HepG2 (cell line): ENCODE measurements around the gene DCLRE1B. TPM values are rescaled to one million over a fixed set of nuclear protein-coding genes. Genes with fewer than 3 reads are reported as not detected.
A peak's percentile ranks its signal among the peaks of the same experiment; 100 is the strongest.

Experiments
- ATAC-seq: fragments of 200-7000 bp; cut with Tn5 transposase; 3 replicates; pipeline ENCODE4 v1.9.1; 2020; ENCODE audit warnings: mild to moderate bottlenecking, moderate library complexity
- BruUV-seq: library from RNA; stranded (reverse); fragments of 400-500 nt; replicated peaks from 2 replicates; lab custom pipeline; 2021; lab: Mats Ljungman, UMichigan
- CTCF ChIA-PET: fragments of 300-600 bp; formaldehyde crosslinking; extraction: SDS; loops from one replicate; lab custom pipeline; 2021; ENCODE audit warnings: low total read pairs, inconsistent platforms, low intra/inter-chr PET ratio; lab: Yijun Ruan, JAX
- POLR2A ChIA-PET: fragments of 350-600 bp; sonication (Branson Sonifier 250); formaldehyde crosslinking; loops from one replicate; lab custom pipeline; 2020; ENCODE audit warnings: antibody characterized with exemption, inconsistent platforms; lab: Yijun Ruan, JAX
- DNase-seq: peaks from one replicate; pipeline ENCODE4 v3.0.0-alpha.2; 2015; ENCODE audit warnings: low spot score
- FAIRE-seq: peaks from 3 replicates; lab custom pipeline; 2011; peaks lifted over from hg19 to GRCh38; lab: Jason Lieb, UNC
- H2AFZ ChIP-seq: one replicate; pipeline ENCODE4 v1.6.1; 2011; ENCODE audit warnings: low read length, inconsistent platforms
- H3K27ac ChIP-seq: fragments of 300-600 bp; 3 replicates; pipeline ENCODE4 v1.8.0; 2011; ENCODE audit warnings: mixed run types, mild to moderate bottlenecking, mixed read lengths, low read length, inconsistent platforms; ENCODE audit not compliant: insufficient read depth; ENCODE audit errors: extremely low read length
- H3K27me3 ChIP-seq, 2 experiments: fragments of 200-600 bp in 1 of 2; 2 replicates in 1 of 2; 3 replicates in 1 of 2; pipeline versions ENCODE4 v1.6.0 to v1.8.0; 2011; ENCODE audit warnings: low read length in 2 of 2, mild to moderate bottlenecking in 2 of 2, moderate library complexity in 2 of 2, inconsistent platforms in 1 of 2; ENCODE audit not compliant: insufficient read depth in 2 of 2, control insufficient read depth in 1 of 2
- H3K36me3 ChIP-seq, 2 experiments: fragments of 200-600 bp in 1 of 2; replicated peaks in 1 of 2; 2 replicates in 1 of 2; 3 replicates in 1 of 2; pipeline versions ENCODE4 v1.5.1 to v1.8.0; 2011; ENCODE audit warnings: low read length in 2 of 2, inconsistent platforms in 1 of 2; ENCODE audit not compliant: insufficient read depth in 2 of 2, control insufficient read depth in 1 of 2
- H3K4me1 ChIP-seq: 2 replicates; pipeline ENCODE4 v1.5.1; 2012; ENCODE audit warnings: low read length, inconsistent platforms; ENCODE audit not compliant: insufficient read depth
- H3K4me2 ChIP-seq: 2 replicates; pipeline ENCODE4 v1.6.0; 2011; ENCODE audit warnings: low read depth, low read length, inconsistent platforms
- H3K4me3 ChIP-seq, 3 experiments: fragments of 200-600 bp in 1 of 3; sonication (generic), shearing (Covaris generic) in 1 of 3; replicated peaks in 1 of 3; 2 replicates each; pipeline ENCODE4 v1.5.1; 2011 to 2016; ENCODE audit warnings: low read length in 3 of 3, inconsistent platforms in 2 of 3, low read depth in 2 of 3, mild to moderate bottlenecking in 2 of 3, control low read depth in 1 of 3, mixed read lengths in 1 of 3; ENCODE audit not compliant: insufficient read depth in 1 of 3
- H3K79me2 ChIP-seq: one replicate; pipeline ENCODE4 v1.6.1; 2011; ENCODE audit warnings: low read length, inconsistent platforms; ENCODE audit not compliant: insufficient read depth
- H3K9ac ChIP-seq: 2 replicates; pipeline ENCODE4 v1.6.0; 2011; ENCODE audit warnings: mild to moderate bottlenecking, low read depth, low read length, inconsistent platforms; ENCODE audit not compliant: insufficient read depth
- H3K9me3 ChIP-seq: 2 replicates; pipeline ENCODE4 v1.5.1; 2012; ENCODE audit warnings: mild to moderate bottlenecking, low read length
- H4K20me1 ChIP-seq: 2 replicates; pipeline ENCODE4 v1.6.0; 2011; ENCODE audit warnings: inconsistent platforms, mild to moderate bottlenecking, low read length, moderate library complexity; ENCODE audit not compliant: insufficient read depth
- CEBPB ChIP-seq: IDR thresholded peaks from 2 replicates; pipeline ENCODE4 v1.6.1; 2011; ENCODE audit warnings: low read depth, low read length, improper control_type of control experiment, borderline replicate concordance
- CENPBD1 ChIP-seq: sonication (generic); formaldehyde crosslinking; IDR thresholded peaks from 2 replicates; pipeline ENCODE4 v1.8.0; 2022; ENCODE audit warnings: missing genetic modification reagents, low read depth, mild to moderate bottlenecking, borderline replicate concordance
- HES4 ChIP-seq: sonication (generic); formaldehyde crosslinking; IDR thresholded peaks from 2 replicates; pipeline ENCODE4 v1.9.0; 2021; ENCODE audit warnings: mild to moderate bottlenecking, missing genetic modification reagents, borderline replicate concordance
- KLF11 ChIP-seq: IDR thresholded peaks from 2 replicates; pipeline ENCODE4 v1.6.1; 2016; ENCODE audit warnings: missing compliant biosample characterization
- SRY ChIP-seq: sonication (generic); formaldehyde crosslinking; IDR thresholded peaks from 2 replicates; pipeline ENCODE4 v1.8.0; 2022; ENCODE audit warnings: mild to moderate bottlenecking, missing genetic modification reagents
- ZSCAN29 ChIP-seq: sonication (generic); formaldehyde crosslinking; conservative IDR thresholded peaks from 2 replicates; pipeline ENCODE4 v1.4.0; 2020; ENCODE audit warnings: mild to moderate bottlenecking, missing genetic modification reagents
- whole genome bisulfite sequencing: methylation state at CpG from one replicate; pipeline ENCODE4 v1.1.6; 2017; ENCODE audit warnings: low lambda C conversion rate; 5-methylcytosine and 5-hydroxymethylcytosine counted together
- in situ Hi-C: cut with HindIII; loops from 2 replicates; pipeline ENCODE4 v1.10.0; 2017; ENCODE audit warnings: low pct_unique_long_range_greater_than_20kb; ENCODE audit not compliant: extremely low pct_ligation_motif_present
- intact Hi-C: fragments of 100-400 bp; cut with micrococcal nuclease; formaldehyde crosslinking; loops from one replicate; pipeline ENCODE4 v1.10.0; 2022; ENCODE audit not compliant: unreplicated experiment
- polyA plus RNA-seq, 8 experiments: library from polyadenylated mRNA; depleted of rRNA in 3 of 8; stranded (reverse) in 7 of 8; unstranded in 1 of 8; fragments of >200 nt; fragmentation: Illumina TruSeq in 4 of 8; extraction: Trizol in 4 of 8; gene quantifications; 2 replicates each; pipeline versions ENCODE4 v1.2.1 to v1.2.3, GENCODE V29; 2011 to 2016; ENCODE audit warnings: low read depth in 4 of 8, missing spikeins in 1 of 8, mixed read lengths in 1 of 8; ENCODE audit not compliant: insufficient read depth in 1 of 8
- total RNA-seq, 5 experiments: library from RNA; depleted of rRNA; stranded (reverse); fragments of >200 nt; fragmentation: Illumina TruSeq; extraction: Trizol; gene quantifications; 2 replicates each; pipeline ENCODE4 v1.2.3, GENCODE V29; 2016; ENCODE audit warnings: low read depth in 1 of 5
- TF ChIP-seq, protein P1 (sequence below): sonication (generic); formaldehyde crosslinking; IDR thresholded peaks from 2 replicates; pipeline ENCODE4 v1.8.1; 2023; ENCODE audit warnings: mild to moderate bottlenecking, inconsistent platforms, moderate library complexity, missing genetic modification reagents, borderline replicate concordance

The DCLRE1B gene
- total and polyA plus RNA-seq, 2 of the 13 experiments (the other 11 are each of a cell fraction or from before 2014, with no cell fraction given): 2.7 to 8.0 TPM

- Histone ChIP-seq H3K27me3 (no peaks in the 10 kb centered on the region), H3K4me1 (peaks cover 1% of the 10 kb centered on the region), H3K27ac (no peak overlapping the region), H4K20me1 (no peaks in the 10 kb centered on the region), H3K36me3 (no peaks in the 10 kb centered on the region), H3K4me2 (no peak overlapping the region), H3K9ac (no peak overlapping the region), H2AFZ (no peak overlapping the region), H3K79me2 (no peaks in the 10 kb centered on the region), H3K9me3 (no peaks in the 10 kb centered on the region), H3K4me3 (no peak overlapping the region)
- no peak for ATAC-seq
- no peak for DNase-seq
- ChIA-PET CTCF (no interaction called here), POLR2A (no interaction called here)
- intact Hi-C loops: no loop called here
- in situ Hi-C loops: no loop called here
- BruUV-seq: no TSS peak
- no peak for TF ChIP-seq SRY (CRISPR knock-in tag)
- TF ChIP-seq, protein P1, sequence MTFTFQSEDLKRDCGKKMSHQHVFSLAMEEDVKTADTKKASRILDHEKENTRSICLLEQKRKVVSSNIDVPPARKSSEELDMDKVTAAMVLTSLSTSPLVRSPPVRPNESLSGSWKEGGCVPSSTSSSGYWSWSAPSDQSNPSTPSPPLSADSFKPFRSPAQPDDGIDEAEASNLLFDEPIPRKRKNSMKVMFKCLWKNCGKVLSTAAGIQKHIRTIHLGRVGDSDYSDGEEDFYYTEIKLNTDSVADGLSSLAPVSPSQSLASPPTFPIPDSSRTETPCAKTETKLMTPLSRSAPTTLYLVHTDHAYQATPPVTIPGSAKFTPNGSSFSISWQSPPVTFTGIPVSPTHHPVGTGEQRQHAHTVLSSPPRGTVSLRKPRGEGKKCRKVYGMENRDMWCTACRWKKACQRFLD (CRISPR knock-in tag): no peak
- no peak for TF ChIP-seq KLF11 (CRISPR knock-in tag)
- FAIRE-seq: no peak
- 50% methylated on average over 5 of the region's 5 CpGs for WGBS
Measured at GRCh38 chr1:113861641-113862040, 43.5 kb upstream of the DCLRE1B start.

DNA sequence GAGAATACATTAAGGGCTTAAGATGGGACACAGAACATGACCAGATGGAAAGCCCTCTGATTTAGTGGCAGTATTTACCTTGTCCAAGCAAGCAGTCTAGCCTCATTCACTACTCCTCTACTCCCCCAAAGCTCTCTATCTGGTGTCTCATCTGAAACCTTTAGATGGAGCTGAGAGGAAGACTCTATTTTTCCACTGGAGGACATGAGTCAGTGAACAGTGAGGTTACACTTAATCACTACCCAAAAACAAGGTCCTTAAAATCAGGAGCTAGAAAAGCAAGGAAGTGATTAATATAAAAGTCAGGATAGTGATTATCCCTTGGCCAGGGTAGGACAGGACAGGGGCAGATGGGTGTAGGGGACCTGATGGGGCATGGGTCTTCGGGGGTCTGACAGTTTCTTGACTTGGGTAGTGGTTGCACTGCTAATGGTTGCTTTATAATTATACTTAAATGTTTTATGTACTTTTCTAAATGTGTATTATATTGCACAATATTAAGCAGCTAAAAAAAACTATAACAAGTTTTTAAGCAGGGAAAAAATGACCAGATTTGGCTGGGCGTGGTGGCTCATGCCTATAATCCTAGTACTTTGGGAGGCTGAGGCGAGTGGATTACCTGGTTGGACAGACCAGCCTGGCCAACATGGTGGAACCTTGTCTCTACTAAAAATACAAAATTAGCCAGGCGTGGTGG, 36.6 kb upstream of the DCLRE1B start:
- H4K20me1 ChIP-seq: no peaks in the 10 kb centered on the region
- H3K27me3 ChIP-seq: peaks cover 0 to 2% of the 10 kb centered on the region in 2 experiments; a peak in 1 of 5 replicates
- DNase-seq: no peak
- no TSS peak for BruUV-seq
- no peaks in the 10 kb centered on the region for H3K9me3 ChIP-seq
- CTCF ChIA-PET: no interaction called here
- no peaks in the 10 kb centered on the region for H3K4me1 ChIP-seq
- H3K27ac ChIP-seq: no peak overlapping the region
- H3K36me3 ChIP-seq: no peaks in the 10 kb centered on the region
- H3K4me2 ChIP-seq: no peak overlapping the region
- H3K79me2 ChIP-seq: no peaks in the 10 kb centered on the region
- intact Hi-C loops (no loop called here), in situ Hi-C loops (no loop called here)
- 14% methylated on average over 4 of the region's 4 CpGs for WGBS
- H2AFZ ChIP-seq: no peak overlapping the region
- no peak for FAIRE-seq
- POLR2A ChIA-PET: interaction anchor here (0.6 kb wide), 1 partner anchor 14 kb away, joined by 3 read pairs; no protein-coding TSS in a partner anchor
- H3K4me3 ChIP-seq: no peak overlapping the region
- H3K9ac ChIP-seq: no peak overlapping the region
- TF ChIP-seq CEBPB (0 out of 2 replicates have a peak, but pooled peaks have one; percentile 8), HES4 (CRISPR knock-in tag) (no peak), ZSCAN29 (no peak), CENPBD1 (CRISPR knock-in tag) (no peak)
- ATAC-seq: no peak
